ENCODE measurements around the gene CD209. TPM values are rescaled to one million over a fixed set of nuclear protein-coding genes. Genes with fewer than 3 reads are reported as not detected.

Gene CD209
- total and polyA plus RNA-seq, 9 of the 15 experiments (the other 6 are each of a cell fraction or from before 2014, with no cell fraction given) = 0.01 TPM; not detected in 8

DNA sequence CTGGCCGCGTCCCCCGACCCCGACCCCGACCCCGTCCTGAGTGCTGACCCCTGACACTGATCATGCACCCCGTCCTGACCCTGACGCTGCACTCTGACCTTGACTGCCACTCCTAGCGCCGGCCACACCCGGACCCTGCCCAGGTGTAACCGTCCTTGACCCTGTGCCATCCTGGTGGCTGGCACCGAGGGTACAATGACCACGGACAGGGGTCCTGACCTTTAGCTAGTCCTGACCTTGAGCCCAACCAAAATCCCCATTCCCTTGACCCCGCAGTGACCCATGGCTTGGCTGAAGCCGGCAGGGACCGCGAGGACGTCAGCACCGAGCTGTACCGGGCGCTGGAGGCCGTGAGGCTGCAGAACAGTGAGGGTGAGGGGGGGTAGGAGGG, 41.6 kb upstream of the CD209 start:
- Histone ChIP-seq H2AFZ (ENCODE audit: low read depth, low read length) (no peak overlapping the region), H3K9me3 (replicated peaks; ENCODE audit: control insufficient read depth, insufficient read depth, low read depth, low read length) (no peaks in the 10 kb centered on the region; the same call in 1 of the 2 replicates), H3K27ac (ENCODE audit: extremely low read depth, low read depth, low read length) (no peak overlapping the region), H3K4me3 (no peak overlapping the region), H3K4me2 (ENCODE audit: insufficient read depth, low read length) (no peak overlapping the region), H4K20me1 (replicated peaks; ENCODE audit: control insufficient read depth, insufficient read depth, low read length) (no peaks in the 10 kb centered on the region), H3K9ac (ENCODE audit: insufficient read depth in 1 of 2, low read depth in 2 of 2, low read length in 2 of 2) (no peak overlapping the region), H3K36me3 (ENCODE audit: control insufficient read depth, insufficient read depth, low read length) (no peaks in the 10 kb centered on the region), H3K4me1 (replicated peaks in 1 of 2; ENCODE audit: control insufficient read depth in 2 of 2, insufficient read depth in 2 of 2, low read length in 2 of 2) (peaks cover 0 to 16% of the 10 kb centered on the region in 2 experiments; a peak in 2 of 5 replicates), H3K79me2 (ENCODE audit: control insufficient read depth, insufficient read depth, low read length) (no peaks in the 10 kb centered on the region), H3K9me1 (ENCODE audit: control insufficient read depth, insufficient read depth, low read length) (no peaks in the 10 kb centered on the region), H3K27me3 (ENCODE audit: control insufficient read depth in 2 of 2, insufficient read depth in 2 of 2, low read length in 2 of 2) (peaks cover 0 to 17% of the 10 kb centered on the region in 2 experiments; a peak in 3 of 5 replicates)
- no peak for FAIRE-seq
- in situ Hi-C loops (cut with MboI) = no loop called here
- BruUV-seq (replicated peaks) = no TSS peak
- CTCF ChIA-PET (ENCODE audit: low intra/inter-chr PET ratio) = no interaction called here
- 48% methylated on average over 17 of the region's 23 CpGs for WGBS (ENCODE audit: insufficient coverage, low coverage, missing lambda C conversion rate)
- no peak for DNase-seq (ENCODE audit: extremely low read depth in 1 of 4, low spot score in 3 of 4)
- intact Hi-C loops (cut with micrococcal nuclease) = no loop called here
- TF ChIP-seq L3MBTL2 (IDR thresholded peaks at IDR 0.05) (no peak), FOXJ2 (tag; IDR thresholded peaks at IDR 0.05) (no peak), SP2 (IDR thresholded peaks at IDR 0.05; ENCODE audit: extremely low read depth, low read depth, low read length, poor library complexity, severe bottlenecking) (no peak), ZBED1 (IDR thresholded peaks at IDR 0.05) (no peak), MXI1 (IDR thresholded peaks at IDR 0.05; ENCODE audit: low read depth, low read length) (no peak), ESRRB (CRISPR knock-in tag; IDR thresholded peaks at IDR 0.05; ENCODE audit: borderline replicate concordance) (no peak), ZNF766 (CRISPR knock-in tag; conservative IDR thresholded peaks at IDR 0.05) (no peak), ZNF785 (CRISPR knock-in tag; IDR thresholded peaks at IDR 0.05) (no peak), ZFPM2 (CRISPR knock-in tag; IDR thresholded peaks at IDR 0.05) (no peak)
- TF ChIP-seq, protein P1, sequence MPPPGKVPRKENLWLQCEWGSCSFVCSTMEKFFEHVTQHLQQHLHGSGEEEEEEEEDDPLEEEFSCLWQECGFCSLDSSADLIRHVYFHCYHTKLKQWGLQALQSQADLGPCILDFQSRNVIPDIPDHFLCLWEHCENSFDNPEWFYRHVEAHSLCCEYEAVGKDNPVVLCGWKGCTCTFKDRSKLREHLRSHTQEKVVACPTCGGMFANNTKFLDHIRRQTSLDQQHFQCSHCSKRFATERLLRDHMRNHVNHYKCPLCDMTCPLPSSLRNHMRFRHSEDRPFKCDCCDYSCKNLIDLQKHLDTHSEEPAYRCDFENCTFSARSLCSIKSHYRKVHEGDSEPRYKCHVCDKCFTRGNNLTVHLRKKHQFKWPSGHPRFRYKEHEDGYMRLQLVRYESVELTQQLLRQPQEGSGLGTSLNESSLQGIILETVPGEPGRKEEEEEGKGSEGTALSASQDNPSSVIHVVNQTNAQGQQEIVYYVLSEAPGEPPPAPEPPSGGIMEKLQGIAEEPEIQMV (tag; conservative IDR thresholded peaks at IDR 0.05; ENCODE audit: low read depth) = no peak
- TF ChIP-seq, protein P2, sequence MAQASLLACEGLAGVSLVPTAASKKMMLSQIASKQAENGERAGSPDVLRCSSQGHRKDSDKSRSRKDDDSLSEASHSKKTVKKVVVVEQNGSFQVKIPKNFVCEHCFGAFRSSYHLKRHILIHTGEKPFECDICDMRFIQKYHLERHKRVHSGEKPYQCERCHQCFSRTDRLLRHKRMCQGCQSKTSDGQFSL (CRISPR knock-in tag; IDR thresholded peaks at IDR 0.05) = no peak
- TF ChIP-seq, protein P2 (tag; IDR thresholded peaks at IDR 0.05) = no peak
- TF ChIP-seq, protein P3, sequence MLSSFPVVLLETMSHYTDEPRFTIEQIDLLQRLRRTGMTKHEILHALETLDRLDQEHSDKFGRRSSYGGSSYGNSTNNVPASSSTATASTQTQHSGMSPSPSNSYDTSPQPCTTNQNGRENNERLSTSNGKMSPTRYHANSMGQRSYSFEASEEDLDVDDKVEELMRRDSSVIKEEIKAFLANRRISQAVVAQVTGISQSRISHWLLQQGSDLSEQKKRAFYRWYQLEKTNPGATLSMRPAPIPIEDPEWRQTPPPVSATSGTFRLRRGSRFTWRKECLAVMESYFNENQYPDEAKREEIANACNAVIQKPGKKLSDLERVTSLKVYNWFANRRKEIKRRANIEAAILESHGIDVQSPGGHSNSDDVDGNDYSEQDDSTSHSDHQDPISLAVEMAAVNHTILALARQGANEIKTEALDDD (IDR thresholded peaks at IDR 0.05) = no peak
- ATAC-seq = no peak
- POLR2A ChIA-PET = no interaction called here

All from K562 (cell line).